Activated naive CD4-positive, alpha-beta T cell treated with anti-CD3 and anti-CD28 coated beads, Interleukin-2, amount 50 U/mL, for 72 hours (primary cell): ENCODE results near the gene FBXO17. TPM values are rescaled to one million over a fixed set of nuclear protein-coding genes. Genes with fewer than 3 reads are reported as not detected.
A peak's percentile ranks its signal among the peaks of the same experiment; 100 is the strongest.

Experiments
- ATAC-seq, 2 donors: fragments of 150-1000 bp; cut with Tn5 transposase; 2 replicates each; pipeline ENCODE4 v1.10.0; 2021; ENCODE audit warnings: mild to moderate bottlenecking in 2 of 2, moderate library complexity in 2 of 2
- DNase-seq, 2 donors: peaks; one replicate each; pipeline ENCODE4 v3.0.0; 2021 to 2022; ENCODE audit warnings: low spot score in 2 of 2
- H3K27ac Mint-ChIP-seq, 2 donors: one replicate each; pipeline ENCODE4 v1.8.0; 2022; ENCODE audit warnings: mild to moderate bottlenecking in 2 of 2, mixed read lengths in 2 of 2
- H3K36me3 Mint-ChIP-seq, 2 donors: one replicate each; pipeline ENCODE4 v1.8.0; 2022; ENCODE audit warnings: mixed read lengths in 2 of 2
- H3K9me3 Mint-ChIP-seq, 2 donors: one replicate each; pipeline ENCODE4 v1.8.0; 2022; ENCODE audit warnings: mixed read lengths in 2 of 2
- total RNA-seq, 2 donors: library from RNA; stranded (reverse); gene quantifications; one replicate each; pipeline ENCODE4 v1.2.3, GENCODE V29; 2022

The FBXO17 gene
- total RNA-seq, 2 donors from 2014 or later: 0.10 TPM; not detected in 1

DNA sequence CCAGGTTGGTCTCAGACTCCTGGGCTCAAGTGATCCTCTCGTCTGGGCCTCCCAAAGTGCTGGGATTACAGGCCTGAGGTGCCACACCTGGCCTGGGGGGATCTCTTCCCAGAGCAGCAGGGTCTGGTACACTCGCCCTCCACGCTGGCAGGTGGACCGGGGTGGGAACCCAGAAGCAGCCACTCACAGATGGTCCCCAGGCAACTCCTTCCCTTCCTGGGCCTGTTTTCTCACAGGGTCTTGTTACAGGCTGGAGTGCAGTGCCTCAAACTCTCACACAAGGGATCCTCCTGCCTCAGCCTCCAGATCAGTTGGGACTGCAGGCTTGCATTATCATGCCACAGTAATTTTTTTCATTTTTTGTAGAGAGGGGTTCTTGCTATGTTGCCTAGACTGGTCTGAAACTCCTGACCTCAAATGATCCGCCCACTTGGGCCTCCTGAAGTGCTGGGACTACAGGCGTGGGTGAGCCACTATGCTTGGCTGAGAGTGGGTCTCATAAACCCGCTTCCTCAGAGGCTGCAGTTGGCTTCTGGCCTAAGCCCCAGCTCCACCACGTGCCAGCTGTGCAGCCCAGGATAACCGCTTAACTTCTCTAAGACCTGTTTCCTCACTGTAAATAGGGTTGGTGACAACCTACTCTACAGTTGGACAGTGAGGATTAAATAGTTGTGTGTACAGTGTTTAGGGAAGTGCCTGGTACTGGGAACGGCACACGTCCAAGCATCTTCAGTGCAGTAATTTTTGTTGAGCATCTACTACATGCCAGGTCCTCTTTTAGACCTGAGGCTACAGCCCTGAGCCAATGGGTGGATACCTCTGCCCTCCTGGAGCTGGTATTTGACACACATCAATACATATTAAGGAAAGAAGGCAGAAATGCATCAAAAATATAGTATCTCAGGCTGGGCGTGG lies 62.7 kb downstream of the FBXO17 start:
- ATAC-seq: peak in 1 of 2 donors; percentile 17
- DNase-seq: no peak
- Mint-ChIP-seq H3K27ac (peak overlapping the region; percentile 44 to 59), H3K9me3 (no peaks in the 10 kb centered on the region), H3K36me3 (peaks cover 0 to 8% of the 10 kb centered on the region in 2 donors)

DNA sequence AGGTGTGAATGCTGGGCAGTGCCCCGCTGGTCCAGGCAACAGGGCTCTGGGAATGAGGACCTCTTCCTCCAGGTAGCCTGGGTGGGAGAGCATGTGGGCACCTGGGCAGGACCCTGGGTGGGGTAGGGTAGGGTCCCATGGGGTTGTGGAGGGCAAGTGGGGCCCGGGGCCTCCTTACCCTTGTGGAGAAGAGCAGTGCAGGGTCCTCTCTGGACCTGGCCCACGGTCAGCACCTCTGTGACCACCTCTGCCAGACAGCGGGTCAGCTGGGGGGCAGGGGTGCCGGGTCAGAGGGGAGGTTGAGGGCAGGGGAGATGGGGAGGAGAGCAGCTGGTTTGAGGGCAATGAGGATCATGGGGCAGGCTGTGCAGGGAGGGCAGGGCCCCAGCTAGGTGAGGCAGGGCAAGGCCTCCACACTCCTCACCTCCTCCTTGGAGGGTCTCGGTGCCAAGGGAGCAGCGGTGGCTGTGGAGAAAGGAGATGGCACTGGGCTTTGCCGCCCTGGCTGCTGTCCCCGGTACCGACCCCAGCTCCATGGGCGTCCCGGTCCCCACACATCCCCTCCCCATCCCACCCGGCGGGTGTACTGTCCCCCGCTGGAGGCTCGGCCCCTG lies 64.0 kb downstream of the FBXO17 start:
- DNase-seq (no peak), ATAC-seq (peak; percentile 15 to 20)
- Mint-ChIP-seq H3K27ac (no peak overlapping the region), H3K9me3 (no peaks in the 10 kb centered on the region), H3K36me3 (peaks cover 0 to 22% of the 10 kb centered on the region in 2 donors)

DNA sequence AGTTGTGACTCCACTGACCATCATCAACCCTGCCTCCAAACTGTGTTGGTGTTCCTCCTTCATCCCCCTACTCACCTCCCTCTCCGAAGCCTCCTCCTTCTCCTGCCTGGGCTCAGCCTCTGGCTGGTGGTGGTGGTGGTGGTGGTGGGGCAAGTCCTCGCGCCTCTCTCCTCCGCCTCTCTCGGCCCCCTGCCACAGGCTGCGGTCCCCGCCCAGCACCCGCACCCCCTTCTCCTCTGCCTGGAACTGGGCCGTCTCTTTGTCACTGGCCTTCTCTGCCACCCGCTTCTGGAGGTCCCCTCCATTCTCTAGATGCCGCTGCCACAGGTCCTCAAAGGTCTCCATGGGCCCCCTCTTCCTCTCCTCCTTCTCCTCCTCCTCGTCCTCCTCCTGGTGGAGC lies 65.1 kb downstream of the FBXO17 start:
- Mint-ChIP-seq H3K9me3 (no peaks in the 10 kb centered on the region), H3K27ac (peak overlapping the region; percentile 38 to 65), H3K36me3 (peaks cover 0 to 24% of the 10 kb centered on the region in 2 donors)
- no peak for ATAC-seq
- DNase-seq: no peak

DNA sequence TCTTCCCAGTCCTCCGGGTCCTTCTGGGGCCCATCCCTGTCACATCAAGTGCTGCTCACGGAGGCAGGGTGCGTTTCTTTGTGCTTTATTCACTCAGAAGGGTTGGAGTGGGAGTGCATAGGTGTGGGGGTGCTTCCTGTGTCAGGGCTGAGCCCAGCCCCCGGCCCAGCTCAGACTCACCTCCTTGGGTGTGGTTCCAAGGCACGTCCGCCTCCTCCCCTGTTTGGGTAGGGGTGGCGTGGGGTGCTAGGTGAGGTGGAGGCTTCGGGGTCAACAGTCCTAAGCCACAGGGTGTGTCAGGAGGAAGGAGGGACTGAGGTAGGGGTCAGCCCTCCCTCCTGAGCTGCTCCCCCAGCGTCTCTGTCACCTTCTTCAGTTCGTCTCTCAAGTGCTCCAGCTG lies 66.6 kb downstream of the FBXO17 start:
- Mint-ChIP-seq H3K36me3 (peaks cover 6 to 27% of the 10 kb centered on the region in 2 donors), H3K9me3 (no peaks in the 10 kb centered on the region), H3K27ac (peak overlapping the region; percentile 32 to 50)
- ATAC-seq (no peak), DNase-seq (no peak)

DNA sequence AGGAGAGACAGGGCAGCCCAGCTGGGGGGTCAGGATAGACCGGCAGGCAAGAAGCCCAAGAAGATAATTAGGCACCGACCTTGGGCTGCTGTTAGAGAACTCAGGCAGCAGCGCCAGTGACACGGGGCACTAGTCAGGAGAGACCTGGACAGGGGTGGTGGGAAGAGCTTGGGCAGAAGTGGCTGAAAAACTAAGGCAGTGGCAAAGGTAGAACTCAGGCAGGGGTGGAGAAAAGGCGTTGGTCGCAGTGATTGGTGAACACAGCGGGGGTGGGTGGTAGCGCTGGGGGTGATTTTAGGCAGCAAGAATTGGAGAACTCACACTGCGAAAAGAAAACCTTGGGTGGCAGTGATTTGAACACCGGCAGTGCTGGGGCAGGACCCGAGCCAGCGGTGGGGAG lies 67.9 kb downstream of the FBXO17 start:
- Mint-ChIP-seq H3K36me3 (peaks cover 6 to 27% of the 10 kb centered on the region in 2 donors), H3K27ac (peak overlapping the region; percentile 55 to 88), H3K9me3 (no peaks in the 10 kb centered on the region)
- no peak for DNase-seq
- ATAC-seq: no peak

DNA sequence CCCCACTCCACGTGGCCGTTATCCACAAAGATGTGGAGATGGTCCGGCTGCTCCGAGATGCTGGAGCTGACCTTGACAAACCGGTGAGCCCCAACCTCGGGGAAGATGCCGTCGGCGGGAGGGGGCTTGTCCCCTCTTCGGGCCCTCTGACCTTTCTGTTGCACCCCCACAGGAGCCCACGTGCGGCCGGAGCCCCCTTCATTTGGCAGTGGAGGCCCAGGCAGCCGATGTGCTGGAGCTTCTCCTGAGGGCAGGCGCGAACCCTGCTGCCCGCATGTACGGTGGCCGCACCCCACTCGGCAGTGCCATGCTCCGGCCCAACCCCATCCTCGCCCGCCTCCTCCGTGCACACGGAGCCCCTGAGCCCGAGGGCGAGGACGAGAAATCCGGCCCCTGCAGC lies 68.3 kb downstream of the FBXO17 start:
- Mint-ChIP-seq H3K27ac (no peak overlapping the region), H3K9me3 (no peaks in the 10 kb centered on the region), H3K36me3 (peaks cover 6 to 27% of the 10 kb centered on the region in 2 donors)
- ATAC-seq (no peak), DNase-seq (no peak)

DNA sequence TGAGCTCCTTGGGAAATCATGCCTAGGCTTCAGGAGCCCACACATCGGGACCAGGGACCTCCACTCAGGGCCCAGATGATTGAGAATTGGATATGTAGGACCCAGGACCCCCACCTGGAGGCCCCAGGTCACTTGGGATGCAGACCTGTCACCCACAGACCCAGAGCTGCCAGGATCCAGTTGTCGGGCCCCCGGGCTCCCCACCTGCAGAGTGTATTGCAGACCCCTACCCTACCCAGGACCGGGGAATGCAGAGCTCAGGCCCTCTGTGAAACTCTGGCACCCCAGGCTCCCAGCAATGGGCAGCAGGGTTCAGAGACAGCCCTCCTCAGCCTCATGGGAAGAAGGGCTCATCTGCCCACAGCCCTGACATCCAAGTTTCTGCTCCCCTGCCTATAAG lies 69.9 kb downstream of the FBXO17 start:
- peaks cover 11 to 43% of the 10 kb centered on the region in 2 donors for H3K36me3 Mint-ChIP-seq
- no peaks in the 10 kb centered on the region for H3K9me3 Mint-ChIP-seq
- H3K27ac Mint-ChIP-seq: no peak overlapping the region
- DNase-seq (no peak), ATAC-seq (no peak)

DNA sequence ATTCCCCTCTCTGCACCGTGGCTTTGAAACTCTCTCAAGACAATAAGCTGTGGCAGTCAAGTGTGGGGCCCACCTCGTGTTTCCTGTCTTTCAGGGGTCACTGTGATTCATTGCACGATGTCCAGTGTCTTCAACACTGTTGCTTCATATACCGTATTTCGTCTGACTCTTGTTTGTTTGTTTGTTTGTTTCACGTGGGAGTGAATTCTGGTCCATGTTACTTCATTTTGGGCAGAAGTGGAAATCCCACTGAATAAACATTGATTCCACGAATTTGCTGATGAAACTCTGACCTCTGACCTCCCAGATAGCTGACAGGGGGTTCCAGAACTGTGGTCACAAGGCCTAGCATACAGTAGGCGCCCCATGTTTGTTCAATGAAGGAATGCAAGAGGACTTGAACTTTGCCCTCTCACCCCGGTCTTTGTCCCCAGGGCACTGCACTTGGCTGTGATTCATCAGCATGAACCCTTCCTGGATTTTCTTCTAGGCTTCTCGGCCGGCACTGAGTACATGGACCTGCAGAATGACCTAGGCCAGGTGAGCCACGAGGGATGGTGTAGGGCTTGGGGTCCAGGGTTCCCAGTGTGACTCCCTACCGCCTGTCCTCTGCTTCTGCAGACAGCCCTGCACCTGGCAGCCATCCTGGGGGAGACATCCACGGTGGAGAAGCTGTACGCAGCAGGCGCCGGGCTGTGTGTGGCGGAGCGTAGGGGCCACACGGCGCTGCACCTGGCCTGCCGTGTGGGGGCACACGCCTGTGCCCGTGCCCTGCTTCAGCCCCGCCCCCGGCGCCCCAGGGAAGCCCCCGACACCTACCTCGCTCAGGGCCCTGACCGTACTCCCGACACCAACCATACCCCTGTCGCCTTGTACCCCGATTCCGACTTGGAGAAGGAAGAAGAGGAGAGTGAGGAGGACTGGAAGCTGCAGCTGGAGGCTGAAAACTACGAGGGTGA lies 70.7 kb downstream of the FBXO17 start:
- DNase-seq (no peak), ATAC-seq (no peak)
- H3K27ac Mint-ChIP-seq: peak overlapping the region in 1 of 2 donors; percentile 13
- H3K9me3 Mint-ChIP-seq: no peaks in the 10 kb centered on the region
- peaks cover 17 to 50% of the 10 kb centered on the region in 2 donors for H3K36me3 Mint-ChIP-seq

DNA sequence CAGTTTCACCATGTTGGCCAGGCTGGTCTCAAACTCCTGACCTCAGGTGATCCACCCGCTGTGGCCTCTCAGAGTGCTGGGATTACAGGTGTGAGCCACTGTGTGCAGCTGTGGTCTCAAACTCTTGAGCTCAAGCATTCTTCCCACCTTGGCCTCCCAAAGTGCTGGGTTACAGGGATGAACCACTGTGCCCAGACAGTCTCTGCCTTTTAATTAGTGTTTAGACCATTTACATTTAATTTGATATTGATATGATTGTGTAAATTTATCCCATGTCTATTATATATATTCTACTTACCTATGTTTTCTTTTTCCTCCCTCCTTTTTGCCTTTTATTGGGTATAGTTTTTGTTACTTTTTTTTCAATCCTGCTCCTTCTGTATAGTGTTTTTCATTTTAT lies 73.9 kb downstream of the FBXO17 start:
- H3K9me3 Mint-ChIP-seq: no peaks in the 10 kb centered on the region
- H3K36me3 Mint-ChIP-seq: peaks cover 17 to 30% of the 10 kb centered on the region in 2 donors
- no peak for ATAC-seq
- DNase-seq: no peak
- H3K27ac Mint-ChIP-seq: peak overlapping the region in 1 of 2 donors; percentile 3

DNA sequence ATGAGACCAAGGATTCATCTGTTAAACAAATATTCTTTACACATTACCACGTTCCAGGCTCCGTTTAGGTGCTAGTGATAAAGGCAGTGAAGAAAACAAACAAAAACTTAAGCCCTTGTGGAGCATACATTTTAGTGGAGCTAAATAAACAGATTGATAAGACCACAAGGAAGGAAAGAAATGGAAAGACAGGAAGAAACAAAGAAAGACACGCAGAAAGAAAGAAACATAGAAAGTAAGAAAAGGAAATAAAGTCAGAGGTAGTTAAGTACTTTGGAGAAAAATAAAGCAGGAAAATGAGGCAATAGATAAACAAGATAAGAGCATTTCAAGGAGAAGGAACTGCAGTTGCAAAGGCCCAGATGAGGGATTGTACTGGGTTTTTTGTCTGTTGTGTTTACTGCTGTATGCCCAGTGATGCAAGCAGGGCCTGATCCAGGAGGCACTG lies 74.8 kb downstream of the FBXO17 start:
- Mint-ChIP-seq H3K9me3 (no peaks in the 10 kb centered on the region), H3K27ac (peak overlapping the region; percentile 87 to 93), H3K36me3 (peaks cover 17 to 28% of the 10 kb centered on the region in 2 donors)
- DNase-seq: no peak
- no peak for ATAC-seq

DNA sequence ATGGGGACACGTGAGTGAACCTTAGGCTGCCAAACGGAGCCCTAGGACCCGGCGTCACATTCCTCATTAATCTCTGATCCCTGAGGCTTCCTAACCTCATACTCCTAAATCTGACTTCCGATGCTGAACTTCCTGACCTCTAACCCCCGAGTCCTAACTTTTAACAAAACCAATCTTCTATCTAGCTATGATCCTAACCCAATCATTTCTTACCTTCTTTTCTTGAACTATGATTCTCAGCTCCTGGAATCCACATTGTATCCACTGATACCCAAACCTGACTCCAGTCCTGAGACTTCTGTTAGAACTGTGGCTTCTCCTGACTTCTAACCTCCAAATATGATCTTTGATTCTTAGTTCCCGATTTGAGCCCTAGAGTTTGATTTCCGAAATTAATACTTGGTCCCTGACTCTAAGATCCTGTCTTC lies 75.3 kb downstream of the FBXO17 start:
- DNase-seq (no peak), ATAC-seq (no peak)
- peaks cover 17 to 23% of the 10 kb centered on the region in 2 donors for H3K36me3 Mint-ChIP-seq
- H3K27ac Mint-ChIP-seq: peak overlapping the region; percentile 87 to 93
- no peaks in the 10 kb centered on the region for H3K9me3 Mint-ChIP-seq

DNA sequence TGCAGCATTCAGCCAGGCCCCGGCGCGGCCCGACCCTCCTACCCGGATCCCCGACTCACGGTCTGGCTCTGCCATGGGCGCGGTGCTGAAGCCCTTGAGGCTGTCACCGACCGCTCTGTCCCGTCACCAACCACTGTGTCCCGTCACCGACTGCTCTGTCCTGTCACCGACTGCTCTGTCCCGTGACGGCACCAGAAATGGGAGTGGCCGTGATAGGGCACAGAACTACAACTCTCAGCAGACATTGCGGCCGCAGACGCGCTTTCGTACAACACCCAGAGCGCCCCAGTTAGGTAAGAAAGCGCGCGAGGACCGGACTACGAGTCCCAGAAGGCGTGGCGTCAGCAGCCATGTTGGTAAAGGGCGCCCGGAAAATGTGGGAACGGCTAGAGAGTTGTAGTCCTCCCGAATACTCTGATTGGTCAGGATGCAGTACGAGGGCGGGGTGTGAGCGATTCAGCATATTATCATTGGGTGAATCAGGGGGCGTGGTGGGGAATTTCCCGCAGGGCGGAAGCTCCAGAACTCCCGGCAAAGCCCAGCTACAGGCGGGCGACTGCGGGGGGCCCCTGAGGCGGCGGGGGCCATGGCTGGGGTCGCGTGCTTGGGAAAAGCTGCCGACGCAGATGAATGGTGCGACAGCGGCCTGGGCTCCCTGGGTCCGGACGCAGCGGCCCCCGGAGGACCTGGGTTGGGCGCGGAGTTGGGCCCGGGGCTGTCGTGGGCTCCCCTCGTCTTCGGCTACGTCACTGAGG lies 75.9 kb downstream of the FBXO17 start, which contains the start of the genes NFKBIB and SIRT2:
Gene NFKBIB, plus strand, starts transcription at position 523 of the 755 bp plus-strand sequence. Its CDS starts 64 bp downstream, at position 587.
Gene SIRT2, minus strand, starts transcription at position 172 of the 755 bp plus-strand sequence. Its CDS starts 97 bp downstream, at position 75.
- Mint-ChIP-seq H3K36me3 (peaks cover 15 to 22% of the 10 kb centered on the region in 2 donors), H3K27ac (peak within 1 kb of the TSS; percentile 87 to 97), H3K9me3 (no peaks in the 10 kb centered on the region)
- peak; percentile 98 to 99 for DNase-seq
- peak; percentile 94 to 96 for ATAC-seq

DNA sequence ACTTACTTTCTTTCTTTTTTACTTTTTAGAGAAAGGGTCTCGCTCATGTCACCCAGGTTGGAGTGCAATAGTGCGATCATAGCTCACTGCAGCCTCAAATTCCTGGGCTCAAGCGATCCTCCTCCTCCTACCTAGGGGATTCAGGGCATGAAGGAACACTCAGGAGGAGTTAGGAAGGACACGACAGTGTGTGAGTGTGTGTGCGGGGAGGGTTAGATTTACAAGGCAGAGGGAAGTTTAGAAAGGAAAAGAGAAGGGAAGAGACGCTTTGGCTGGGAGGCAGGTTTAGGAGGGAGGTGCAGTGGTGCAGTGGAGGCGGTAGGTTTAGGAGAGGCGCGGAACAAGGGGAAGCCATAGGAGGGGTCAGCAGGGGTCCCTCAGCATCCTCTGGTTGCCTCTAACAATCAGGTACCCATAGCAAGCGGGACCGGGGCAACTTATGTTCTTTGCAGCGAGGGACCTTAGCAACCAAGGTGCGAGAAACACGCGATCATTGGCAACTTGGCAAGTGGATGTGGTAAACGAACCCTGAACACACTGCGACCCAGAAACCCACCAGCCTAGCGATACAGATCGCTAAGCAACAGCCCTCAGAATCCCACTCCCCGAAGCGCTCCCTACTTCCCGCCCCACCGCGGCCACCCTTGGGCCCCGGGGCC lies 76.6 kb downstream of the FBXO17 start:
- Mint-ChIP-seq H3K9me3 (no peaks in the 10 kb centered on the region), H3K36me3 (peaks cover 10 to 22% of the 10 kb centered on the region in 2 donors), H3K27ac (peak overlapping the region; percentile 87 to 97)
- DNase-seq (no peak), ATAC-seq (no peak)

DNA sequence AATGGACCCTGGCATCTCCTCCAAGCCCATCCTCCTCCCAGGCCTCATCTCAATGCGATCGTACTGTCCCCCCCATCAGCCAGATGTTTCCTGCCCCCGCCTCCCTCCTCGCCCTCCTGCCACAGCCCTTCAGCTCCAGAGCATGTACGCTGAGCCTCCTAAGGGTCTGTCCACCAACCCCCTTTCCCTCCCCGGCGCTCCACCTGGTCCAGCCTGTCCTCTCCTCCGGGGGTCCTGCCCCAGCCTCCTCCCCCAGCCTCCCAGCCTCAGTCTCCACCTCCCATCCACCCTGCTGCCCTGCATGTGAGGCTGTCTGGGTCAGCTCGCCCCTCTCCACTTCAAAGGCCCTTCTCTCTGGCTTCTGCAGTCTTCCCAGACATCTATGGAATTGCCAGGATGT lies 80.6 kb downstream of the FBXO17 start:
- Mint-ChIP-seq H3K36me3 (no peaks in the 10 kb centered on the region), H3K9me3 (no peaks in the 10 kb centered on the region), H3K27ac (peak overlapping the region in 1 of 2 donors; percentile 11)
- no peak for ATAC-seq
- no peak for DNase-seq

DNA sequence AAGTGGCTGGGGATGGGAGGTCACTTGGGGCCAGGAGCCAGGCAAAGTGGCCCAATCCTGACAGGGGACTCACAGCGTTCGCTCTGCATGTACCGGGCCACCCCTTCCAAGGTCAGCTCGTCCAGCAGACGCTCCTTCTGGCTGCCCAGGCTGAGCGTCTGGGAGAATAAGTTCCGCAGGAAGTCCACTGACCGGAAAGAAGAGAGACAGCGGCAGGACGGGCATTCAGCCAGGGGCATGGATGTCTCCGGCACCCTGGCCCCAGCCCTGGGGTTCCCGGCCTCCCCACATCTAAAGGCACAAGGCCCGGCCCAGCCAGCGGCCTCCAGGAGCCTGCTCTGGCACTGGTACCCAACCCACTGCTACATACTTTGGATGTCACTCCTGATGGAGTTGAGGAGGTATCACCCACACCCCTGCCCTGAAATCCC lies 82.2 kb downstream of the FBXO17 start:
- no peak for ATAC-seq
- DNase-seq: no peak
- no peaks in the 10 kb centered on the region for H3K36me3 Mint-ChIP-seq
- no peak overlapping the region for H3K27ac Mint-ChIP-seq
- H3K9me3 Mint-ChIP-seq: no peaks in the 10 kb centered on the region
